ENCODE data around the gene PKMYT1. TPM values are rescaled to one million over a fixed set of nuclear protein-coding genes. Genes with fewer than 3 reads are reported as not detected.

PKMYT1 gene
- total RNA-seq, 2 experiments from 2014 or later: 101 to 117 TPM

DNA sequence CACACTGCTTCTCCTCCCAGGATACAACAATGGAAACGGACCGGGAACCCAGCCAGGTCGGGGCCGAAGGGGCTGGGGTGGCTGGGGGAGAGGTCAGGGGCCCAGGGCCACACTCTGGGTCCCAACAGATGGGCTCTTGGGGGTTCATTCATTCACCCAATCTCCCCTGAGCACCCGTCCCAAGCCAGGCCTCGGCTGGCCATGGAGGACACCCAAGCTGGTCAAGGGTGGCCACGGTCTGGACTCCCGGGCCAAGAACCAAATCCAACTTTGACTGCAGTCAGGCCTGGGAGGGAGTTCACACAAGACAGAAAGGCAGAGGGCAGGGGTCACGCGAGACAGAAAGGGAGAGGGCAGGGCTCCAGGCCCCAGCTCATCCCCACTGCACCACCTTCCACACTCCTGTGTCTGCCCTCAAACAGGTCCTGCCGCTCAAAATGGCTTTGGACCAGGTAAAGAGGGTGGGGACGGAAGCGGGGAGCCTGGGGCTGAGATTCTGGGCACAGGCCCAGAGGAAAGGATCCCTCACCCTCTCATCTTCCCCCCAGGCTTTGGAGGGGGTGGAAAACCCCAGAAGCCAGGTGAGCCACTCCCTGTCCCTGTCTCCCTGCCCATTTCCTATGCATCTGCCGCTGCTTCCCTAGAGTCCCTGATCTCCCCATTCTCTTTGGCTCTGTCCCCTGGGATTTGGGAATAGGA is 12.3 kb upstream of the PKMYT1 start:
- POLR2A ChIA-PET: no interaction called here
- no peaks in the 10 kb centered on the region for H3K27me3 Mint-ChIP-seq
- no peak overlapping the region for H3K27ac Mint-ChIP-seq
- CTCF ChIA-PET: no interaction called here
- ATAC-seq: no peak
- no peaks in the 10 kb centered on the region for H3K4me1 Mint-ChIP-seq
- DNase-seq: no peak
- no peak overlapping the region for H3K4me3 Mint-ChIP-seq
- H3K36me3 Mint-ChIP-seq (ENCODE audit: low read depth): no peaks in the 10 kb centered on the region
- H3K9me3 Mint-ChIP-seq (ENCODE audit: low read depth): no peaks in the 10 kb centered on the region
- intact Hi-C loops (cut with DNase I, micrococcal nuclease): no loop called here

DNA sequence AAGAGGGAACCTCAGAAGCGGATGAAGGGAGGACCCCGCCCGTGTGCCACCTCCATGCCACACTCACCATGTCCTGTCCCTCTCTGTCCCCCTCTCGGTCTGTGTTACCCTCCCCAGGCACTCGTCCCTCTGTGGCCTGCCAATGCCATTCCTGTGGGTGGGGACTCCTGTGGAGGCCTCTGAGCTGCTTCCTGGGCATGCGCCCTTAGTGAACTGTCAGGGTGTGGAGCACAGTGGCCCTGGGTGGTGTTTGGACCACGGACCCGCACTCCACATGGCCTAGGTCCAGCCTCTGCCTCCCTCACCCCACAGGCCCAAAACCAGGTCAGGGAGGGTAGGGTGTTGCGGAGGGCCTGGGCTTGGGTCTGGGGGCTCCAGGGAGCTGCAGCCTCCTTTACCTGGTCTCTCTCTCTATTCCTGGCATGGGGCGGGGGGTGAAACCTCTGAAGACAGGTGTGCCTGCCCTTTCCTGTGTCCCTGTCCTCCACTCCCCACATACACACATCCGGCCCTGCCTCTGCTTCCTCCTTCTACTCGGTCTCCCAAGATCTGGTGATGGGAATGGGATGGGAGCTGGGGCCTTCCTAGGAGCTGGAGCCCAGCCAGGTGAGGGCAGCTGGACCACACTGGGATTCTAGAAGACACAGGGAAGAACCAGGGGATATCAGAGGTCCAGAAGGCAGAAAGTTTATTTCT is 11.5 kb upstream of the PKMYT1 start:
- no peak overlapping the region for H3K27ac Mint-ChIP-seq
- H3K27me3 Mint-ChIP-seq: no peaks in the 10 kb centered on the region
- no peak for DNase-seq
- H3K36me3 Mint-ChIP-seq (ENCODE audit: low read depth): no peaks in the 10 kb centered on the region
- CTCF ChIA-PET: no interaction called here
- H3K4me1 Mint-ChIP-seq: no peaks in the 10 kb centered on the region
- no peak overlapping the region for H3K4me3 Mint-ChIP-seq
- no peak for ATAC-seq
- POLR2A ChIA-PET: no interaction called here
- intact Hi-C loops (cut with DNase I, micrococcal nuclease): no loop called here
- no peaks in the 10 kb centered on the region for H3K9me3 Mint-ChIP-seq (ENCODE audit: low read depth)

GRCh38 chr16:2990891-2991290 is 10.6 kb upstream of the PKMYT1 start:
- DNase-seq (no peak), ATAC-seq (no peak)
- H3K4me1 Mint-ChIP-seq: no peaks in the 10 kb centered on the region
- POLR2A ChIA-PET: no interaction called here
- CTCF ChIA-PET: no interaction called here
- H3K36me3 Mint-ChIP-seq (ENCODE audit: low read depth): no peaks in the 10 kb centered on the region
- no peaks in the 10 kb centered on the region for H3K27me3 Mint-ChIP-seq
- no peaks in the 10 kb centered on the region for H3K9me3 Mint-ChIP-seq (ENCODE audit: low read depth)
- intact Hi-C loops (cut with DNase I, micrococcal nuclease): no loop called here
- H3K27ac Mint-ChIP-seq: no peak overlapping the region
- no peak overlapping the region for H3K4me3 Mint-ChIP-seq

DNA sequence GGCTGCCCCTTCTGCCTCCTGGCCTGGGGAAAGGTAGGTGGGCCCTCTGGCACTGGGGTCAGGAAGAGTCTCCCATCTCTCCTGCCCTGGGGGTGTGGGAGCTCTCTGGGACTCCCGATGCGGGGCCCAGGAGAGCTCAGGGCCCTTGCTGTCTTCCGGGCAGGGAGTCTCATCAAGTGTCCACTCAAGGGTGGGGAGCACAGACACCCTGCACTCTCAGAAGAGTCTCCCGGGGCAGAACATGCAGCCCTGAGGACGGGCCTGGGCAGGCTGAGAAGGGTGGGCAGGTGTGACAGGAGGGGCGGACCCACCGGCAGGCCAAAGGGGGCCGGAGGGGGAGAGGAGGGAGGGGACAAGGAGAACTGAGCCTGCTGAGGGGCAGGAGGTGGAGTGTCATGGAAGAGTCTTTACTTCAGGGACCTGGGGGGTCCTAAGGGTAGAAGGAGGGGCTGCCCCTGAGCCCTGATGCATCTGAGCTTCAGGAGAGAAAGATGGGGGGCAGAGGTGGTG is 8.4 kb upstream of the PKMYT1 start:
- no peak for ATAC-seq
- no peaks in the 10 kb centered on the region for H3K27me3 Mint-ChIP-seq

GRCh38 chr16:2987833-2988232 is 7.6 kb upstream of the PKMYT1 start:
- ChIA-PET CTCF (interaction anchor here (0.5 to 0.6 kb wide), 2 partner anchors 37 to 105 kb away, joined by 3 read pairs; partner anchors contain the start of gene FLYWCH2), POLR2A (interaction anchor here (0.6 kb wide), 1 partner anchor 15 kb away, joined by 3 read pairs; no protein-coding TSS in a partner anchor)
- intact Hi-C loops (cut with DNase I, micrococcal nuclease): no loop called here
- ATAC-seq (no peak), DNase-seq (no peak)
- Mint-ChIP-seq H3K36me3 (ENCODE audit: low read depth) (no peaks in the 10 kb centered on the region), H3K27ac (no peak overlapping the region), H3K4me1 (peaks cover 4% of the 10 kb centered on the region), H3K4me3 (no peak overlapping the region), H3K9me3 (ENCODE audit: low read depth) (no peaks in the 10 kb centered on the region), H3K27me3 (no peaks in the 10 kb centered on the region)

More for the DNA sequence above, 8.4 kb upstream of the PKMYT1 start:
- ChIA-PET CTCF (interaction anchor here (0.5 kb wide), 1 partner anchor 106 kb away, joined by 3 read pairs; the partner anchor contains the start of gene FLYWCH2), POLR2A (no interaction called here)
- intact Hi-C loops (cut with DNase I, micrococcal nuclease): no loop called here
- H3K9me3 Mint-ChIP-seq (ENCODE audit: low read depth): no peaks in the 10 kb centered on the region
- H3K4me3 Mint-ChIP-seq: no peak overlapping the region
- peaks cover 4% of the 10 kb centered on the region for H3K4me1 Mint-ChIP-seq
- no peak for DNase-seq
- no peaks in the 10 kb centered on the region for H3K36me3 Mint-ChIP-seq (ENCODE audit: low read depth)
- H3K27ac Mint-ChIP-seq: no peak overlapping the region

GRCh38 chr16:2987286-2987685 is 7.0 kb upstream of the PKMYT1 start:
- Mint-ChIP-seq H3K36me3 (ENCODE audit: low read depth) (no peaks in the 10 kb centered on the region), H3K9me3 (ENCODE audit: low read depth) (no peaks in the 10 kb centered on the region), H3K27ac (no peak overlapping the region), H3K27me3 (no peaks in the 10 kb centered on the region), H3K4me1 (peaks cover 4% of the 10 kb centered on the region), H3K4me3 (no peak overlapping the region)
- no peak for DNase-seq
- ChIA-PET POLR2A (interaction anchor here (0.6 kb wide), 1 partner anchor 15 kb away, joined by 3 read pairs; no protein-coding TSS in a partner anchor), CTCF (interaction anchor here (0.6 to 1.6 kb wide), 2 partner anchors 38 to 41 kb away, joined by 3 read pairs; no protein-coding TSS in a partner anchor)
- intact Hi-C loops (cut with DNase I, micrococcal nuclease): no loop called here
- ATAC-seq: no peak

GRCh38 chr16:2986623-2987188 is 6.5 kb upstream of the PKMYT1 start:
- ChIA-PET CTCF (interaction anchor here (0.7 to 1.6 kb wide), 2 partner anchors 22 to 41 kb away, joined by 3 read pairs; no protein-coding TSS in a partner anchor), POLR2A (no interaction called here)
- intact Hi-C loops (cut with DNase I, micrococcal nuclease): no loop called here
- H3K27me3 Mint-ChIP-seq: peaks cover under 1% of the 10 kb centered on the region
- no peaks in the 10 kb centered on the region for H3K9me3 Mint-ChIP-seq (ENCODE audit: low read depth)
- peaks cover 5% of the 10 kb centered on the region for H3K4me1 Mint-ChIP-seq
- DNase-seq (no peak), ATAC-seq (no peak)
- H3K27ac Mint-ChIP-seq: no peak overlapping the region
- H3K4me3 Mint-ChIP-seq: no peak overlapping the region
- H3K36me3 Mint-ChIP-seq (ENCODE audit: low read depth): peaks cover under 1% of the 10 kb centered on the region

- DNase-seq: no peak
- ATAC-seq: no peak
- Mint-ChIP-seq H3K36me3 (ENCODE audit: low read depth) (peaks cover 2% of the 10 kb centered on the region), H3K9me3 (ENCODE audit: low read depth) (no peaks in the 10 kb centered on the region), H3K4me1 (peaks cover 6% of the 10 kb centered on the region), H3K27me3 (peaks cover 2% of the 10 kb centered on the region), H3K4me3 (no peak overlapping the region), H3K27ac (no peak overlapping the region)
- intact Hi-C loops (cut with DNase I, micrococcal nuclease): no loop called here
- POLR2A ChIA-PET: no interaction called here
- CTCF ChIA-PET: interaction anchor here (0.7 to 1.6 kb wide), 3 partner anchors 16 to 42 kb away, joined by 3 read pairs; no protein-coding TSS in a partner anchor
These were observed 5.7 kb upstream of the PKMYT1 start for GRCh38 chr16:2985893-2986355.

DNA sequence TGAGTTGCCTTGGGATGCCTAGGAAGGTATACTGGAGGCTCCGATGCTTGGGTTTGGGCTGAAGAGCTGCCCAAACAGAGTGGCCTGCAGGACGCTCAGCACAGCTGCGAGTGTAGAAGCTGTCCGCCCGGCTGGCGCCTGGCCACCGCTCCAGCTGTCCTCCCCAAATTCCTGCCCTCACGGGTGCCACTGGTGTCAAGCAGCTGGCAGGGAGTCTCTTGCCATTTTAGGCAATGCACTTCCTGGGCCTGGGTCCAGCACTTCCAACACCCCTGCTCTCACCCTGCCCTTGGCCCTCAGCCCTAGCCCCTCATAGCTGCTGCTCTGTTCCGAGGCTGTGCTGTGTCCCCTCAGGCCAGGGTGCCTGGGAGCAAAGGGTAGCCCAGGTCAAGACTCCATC is 5.2 kb upstream of the PKMYT1 start:
- H3K27me3 Mint-ChIP-seq: peaks cover 2% of the 10 kb centered on the region
- no peak for ATAC-seq
- H3K4me1 Mint-ChIP-seq: peaks cover 6% of the 10 kb centered on the region
- no peak overlapping the region for H3K27ac Mint-ChIP-seq
- CTCF ChIA-PET: interaction anchor here (1.2 kb wide), 2 partner anchors 10 to 15 kb away, joined by 3 read pairs; no protein-coding TSS in a partner anchor
- peaks cover 2% of the 10 kb centered on the region for H3K36me3 Mint-ChIP-seq (ENCODE audit: low read depth)
- intact Hi-C loops (cut with DNase I, micrococcal nuclease): no loop called here
- no peak for DNase-seq
- no peaks in the 10 kb centered on the region for H3K9me3 Mint-ChIP-seq (ENCODE audit: low read depth)
- H3K4me3 Mint-ChIP-seq: no peak overlapping the region
- POLR2A ChIA-PET: no interaction called here

GRCh38 chr16:2983706-2984136 is 3.5 kb upstream of the PKMYT1 start:
- POLR2A ChIA-PET: no interaction called here
- Mint-ChIP-seq H3K36me3 (ENCODE audit: low read depth) (peaks cover 8% of the 10 kb centered on the region), H3K4me3 (peak overlapping the region; percentile 41), H3K27me3 (peaks cover 2% of the 10 kb centered on the region), H3K9me3 (ENCODE audit: low read depth) (no peaks in the 10 kb centered on the region), H3K27ac (no peak overlapping the region), H3K4me1 (peaks cover 6% of the 10 kb centered on the region)
- DNase-seq: peak; percentile 88
- CTCF ChIA-PET: interaction anchor here (0.7 kb wide), 1 partner anchor 134 kb away, joined by 6 read pairs; no protein-coding TSS in a partner anchor
- intact Hi-C loops (cut with DNase I, micrococcal nuclease): loop anchor here in 1 of 2 experiments (1.0 to 5.0 kb wide), 3 partner anchors 21 to 124 kb away; no protein-coding TSS in a partner anchor
- peak; percentile 57 for ATAC-seq

DNA sequence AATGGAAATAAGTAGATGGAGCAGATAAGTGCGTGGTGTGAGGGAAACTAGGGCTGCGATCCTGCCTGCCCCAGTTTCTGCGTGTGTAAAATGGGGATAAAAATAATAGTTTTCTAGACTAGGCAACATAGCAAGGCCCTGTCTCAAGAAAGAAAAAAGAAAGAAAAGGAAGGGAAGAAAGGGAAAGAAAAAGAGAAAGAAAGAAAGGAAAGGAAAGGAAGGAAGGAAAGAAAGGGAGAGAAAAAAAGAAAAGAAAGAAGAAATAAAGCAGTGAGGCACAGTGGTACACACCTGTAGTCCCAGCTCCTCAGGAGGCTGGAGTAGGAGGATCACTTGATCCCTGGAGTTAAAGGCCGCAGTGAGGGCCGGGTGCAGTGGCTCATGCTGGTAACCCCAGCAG is 2.2 kb upstream of the PKMYT1 start:
- Mint-ChIP-seq H3K4me3 (no peak overlapping the region), H3K27ac (no peak overlapping the region), H3K27me3 (peaks cover 2% of the 10 kb centered on the region), H3K36me3 (ENCODE audit: low read depth) (peaks cover 17% of the 10 kb centered on the region), H3K9me3 (ENCODE audit: low read depth) (no peaks in the 10 kb centered on the region), H3K4me1 (peaks cover 6% of the 10 kb centered on the region)
- ATAC-seq (no peak), DNase-seq (no peak)
- ChIA-PET POLR2A (no interaction called here), CTCF (interaction anchor here (0.8 to 1.1 kb wide), 2 partner anchors 12 to 20 kb away, joined by 3 to 4 read pairs; no protein-coding TSS in a partner anchor)
- intact Hi-C loops (cut with DNase I, micrococcal nuclease): loop anchor here in 1 of 2 experiments (5.0 kb wide), 1 partner anchor 125 kb away; no protein-coding TSS in a partner anchor
